ENCODE measurements around the gene CTDSPL. TPM values are rescaled to one million over a fixed set of nuclear protein-coding genes. Genes with fewer than 3 reads are reported as not detected.
"Not testable (repeated sequence)": the region's sequence is repeated elsewhere in the genome, so short reads cannot be mapped to it uniquely, and the experiment has no call there.

Gene CTDSPL
- total RNA-seq, 8 experiments from 2014 or later: 6.6 to 31.9 (median 12.6) TPM

DNA sequence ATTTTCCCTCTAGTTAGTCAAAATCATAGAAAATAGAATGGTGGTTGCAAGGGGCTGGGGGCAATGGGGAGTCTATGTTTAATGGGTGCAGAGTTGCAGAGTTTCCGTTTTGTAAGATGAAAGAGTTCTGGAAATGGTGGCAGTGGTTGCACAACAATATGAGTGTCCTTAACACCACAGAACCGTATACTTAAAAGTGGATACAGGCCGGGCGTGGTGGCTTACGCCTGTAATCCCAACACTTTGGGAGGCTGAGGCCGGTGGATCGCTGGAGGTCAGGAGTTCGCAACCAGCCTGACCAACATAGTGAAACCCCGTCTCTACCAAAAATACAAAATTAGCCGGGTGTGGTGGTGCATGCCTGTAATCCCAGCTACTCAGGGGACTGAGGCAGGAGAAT lies 126.7 kb downstream of the CTDSPL start:
- in situ Hi-C loops (cut with MboI; ENCODE audit: low pct_unique_long_range_greater_than_20kb in 2 of 9, low sequenced_read_pairs in 9 of 9, unreplicated experiment in 9 of 9); H3K4me1 ChIP-seq (replicated peaks in 1 of 2); ATAC-seq (replicated peaks in 6 of 8); H3K4me3 ChIP-seq; H3K27ac ChIP-seq: not testable (repeated sequence)
- WGBS, 10 experiments: 81 to 100% (median 90%) methylated on average over 1 to 10 of the region's 10 CpGs; no CpG with 5 or more reads in 4 of the 10 experiments

DNA sequence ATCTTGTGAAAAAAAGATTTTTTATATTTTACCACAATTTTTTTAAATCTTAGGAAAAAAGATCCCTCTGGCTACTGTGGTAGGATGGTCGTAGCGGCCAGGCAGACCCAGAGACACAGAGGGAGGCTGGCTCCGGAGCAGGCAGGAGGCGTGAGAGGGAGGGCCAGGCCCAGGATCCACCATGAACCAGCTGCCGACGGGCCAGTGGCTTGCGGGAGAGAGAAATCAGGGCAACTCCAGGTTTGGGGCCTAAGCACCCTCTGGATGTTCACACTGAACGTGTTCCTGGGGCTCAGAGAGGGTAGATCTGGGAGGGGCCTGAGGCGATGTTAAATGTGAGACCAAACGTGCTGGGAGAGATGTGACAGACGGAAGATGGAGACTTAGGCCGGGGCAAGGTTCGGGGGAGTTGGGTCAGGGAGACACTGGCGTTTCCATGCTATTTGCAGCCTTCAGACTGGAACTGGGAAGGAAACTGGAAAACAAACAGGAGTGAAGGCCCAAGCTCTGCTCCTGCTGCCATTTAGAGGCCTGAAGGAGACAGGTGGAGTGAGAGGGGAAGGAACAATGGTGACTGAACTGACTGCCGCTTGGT lies 127.3 kb downstream of the CTDSPL start:
- Histone ChIP-seq H3K4me3 (no peak overlapping the region), H3K27ac (no peak overlapping the region), H3K4me1 (replicated peaks in 1 of 2) (no peaks in the 10 kb centered on the region)
- WGBS, 10 experiments: 60 to 100% (median 85%) methylated on average over 2 to 10 of the region's 15 CpGs; no CpG with 5 or more reads in 3 of the 10 experiments
- in situ Hi-C loops (cut with MboI; ENCODE audit: low pct_unique_long_range_greater_than_20kb in 2 of 9, low sequenced_read_pairs in 9 of 9, unreplicated experiment in 9 of 9): no loop called here
- no peak for ATAC-seq (replicated peaks in 6 of 8)

DNA sequence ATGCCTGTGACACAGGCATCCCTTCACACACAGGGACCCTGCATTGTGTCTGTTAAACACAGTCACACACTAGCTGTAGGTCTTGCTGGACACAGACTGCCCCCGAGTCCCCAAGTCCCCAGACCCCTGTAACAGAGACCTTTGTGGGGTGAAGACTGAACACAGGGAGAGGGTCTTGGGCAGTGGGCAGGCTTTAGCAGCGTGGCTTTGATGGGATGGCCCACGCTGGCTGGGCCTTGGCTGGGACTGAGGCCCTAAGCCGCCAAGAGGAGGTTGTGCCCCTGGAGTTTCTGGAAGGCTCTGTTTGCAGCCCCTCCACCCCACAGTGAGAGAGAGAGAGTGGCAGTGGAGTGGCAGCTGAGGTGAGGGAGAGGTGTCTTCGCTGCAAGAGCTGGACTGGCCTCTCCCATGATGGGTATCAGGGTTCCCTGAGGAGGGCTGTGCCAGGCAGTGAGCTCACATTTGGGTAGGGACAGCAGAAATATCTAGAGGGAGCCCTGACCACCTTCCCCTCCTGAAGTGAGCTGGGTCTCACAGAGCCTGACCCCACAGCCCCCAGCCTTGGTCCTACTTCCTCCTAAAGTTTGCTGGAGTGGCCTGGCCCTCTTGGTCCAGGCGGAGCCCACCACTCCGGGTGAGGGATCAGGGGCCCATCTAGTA lies 128.3 kb downstream of the CTDSPL start:
- 17 to 100% (median 93%) methylated on average over 1 to 3 of the region's 7 CpGs; no CpG with 5 or more reads in 6 of the 10 experiments for WGBS, 10 experiments
- Histone ChIP-seq H3K4me3 (no peak overlapping the region), H3K4me1 (replicated peaks in 1 of 2) (no peaks in the 10 kb centered on the region), H3K27ac (no peak overlapping the region)
- ATAC-seq (replicated peaks in 6 of 8): no peak
- in situ Hi-C loops (cut with MboI; ENCODE audit: low pct_unique_long_range_greater_than_20kb in 2 of 9, low sequenced_read_pairs in 9 of 9, unreplicated experiment in 9 of 9): no loop called here

DNA sequence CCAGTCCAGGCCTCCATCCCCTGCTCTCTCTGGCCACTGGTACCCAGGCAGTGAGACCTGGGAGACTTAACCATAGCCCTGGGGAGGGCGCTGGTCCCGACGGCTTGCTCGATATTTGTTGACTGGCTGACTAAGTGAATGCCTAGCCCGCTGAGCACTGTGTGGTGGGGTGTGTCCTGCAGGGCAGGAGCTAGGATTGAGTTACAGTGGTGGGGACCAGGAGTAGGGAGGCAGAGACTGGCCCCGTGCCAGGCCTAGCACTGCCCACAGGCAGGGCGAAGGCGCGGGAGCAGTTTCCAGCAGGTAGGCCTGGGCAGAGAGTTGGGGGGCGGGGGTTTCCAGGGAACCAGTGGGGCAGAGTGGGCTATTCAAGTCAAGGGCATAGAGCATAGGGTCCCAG lies 128.8 kb downstream of the CTDSPL start, which contains the start of gene VILL:
Gene VILL (plus strand): TSS at position 260 of the 400 bp plus-strand sequence. CDS start 2,887 bp downstream, outside the sequence.
- WGBS, 10 experiments: 52 to 94% methylated on average over 5 to 6 of the region's 10 CpGs; no CpG with 5 or more reads in 8 of the 10 experiments
- peak in 4 of 8 experiments; percentile 3 to 45 (median 26) for ATAC-seq (replicated peaks in 6 of 8)
- in situ Hi-C loops (cut with MboI; ENCODE audit: low pct_unique_long_range_greater_than_20kb in 2 of 9, low sequenced_read_pairs in 9 of 9, unreplicated experiment in 9 of 9): no loop called here
- Histone ChIP-seq H3K27ac (no peak within 1 kb of the TSS), H3K4me3 (no peak within 1 kb of the TSS), H3K4me1 (replicated peaks in 1 of 2) (no peaks in the 10 kb centered on the region)

DNA sequence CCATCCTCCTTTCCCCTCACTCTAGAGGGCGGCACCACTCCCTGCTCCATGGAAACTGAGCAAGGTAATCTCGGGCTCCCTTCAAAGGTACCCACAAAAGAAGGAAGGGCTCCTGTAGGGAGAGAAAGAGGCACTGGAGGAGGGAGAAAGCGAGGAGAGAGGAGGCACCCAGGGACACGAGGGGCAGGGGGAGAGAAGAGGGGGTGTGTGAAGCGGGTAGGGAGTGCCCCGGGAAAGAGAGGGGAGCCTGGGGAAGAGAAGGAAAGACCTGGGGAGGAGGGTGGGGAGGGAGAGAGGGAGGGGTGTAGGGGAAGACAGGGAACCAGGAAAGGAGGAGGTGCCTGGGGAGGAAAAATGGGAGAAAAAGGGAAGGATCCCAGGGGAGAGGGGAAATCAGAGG lies 129.4 kb downstream of the CTDSPL start:
- H3K4me3 ChIP-seq: no peak overlapping the region
- ATAC-seq (replicated peaks in 6 of 8): peak in 1 of 8 experiments; percentile 12
- in situ Hi-C loops (cut with MboI; ENCODE audit: low pct_unique_long_range_greater_than_20kb in 2 of 9, low sequenced_read_pairs in 9 of 9, unreplicated experiment in 9 of 9): no loop called here
- no peak overlapping the region for H3K27ac ChIP-seq
- no peaks in the 10 kb centered on the region for H3K4me1 ChIP-seq (replicated peaks in 1 of 2)
- WGBS, 10 experiments: 67% methylated on average over 1 of the region's 6 CpGs; no CpG with 5 or more reads in 9 of the 10 experiments

GRCh38 chr3:37991823-37992222 lies 130.1 kb downstream of the CTDSPL start:
- in situ Hi-C loops (cut with MboI; ENCODE audit: low pct_unique_long_range_greater_than_20kb in 2 of 9, low sequenced_read_pairs in 9 of 9, unreplicated experiment in 9 of 9): no loop called here
- 73% methylated on average over 6 of the region's 7 CpGs; no CpG with 5 or more reads in 9 of the 10 experiments for WGBS, 10 experiments
- no peak overlapping the region for H3K4me3 ChIP-seq
- no peaks in the 10 kb centered on the region for H3K4me1 ChIP-seq (replicated peaks in 1 of 2)
- no peak for ATAC-seq (replicated peaks in 6 of 8)
- no peak overlapping the region for H3K27ac ChIP-seq

DNA sequence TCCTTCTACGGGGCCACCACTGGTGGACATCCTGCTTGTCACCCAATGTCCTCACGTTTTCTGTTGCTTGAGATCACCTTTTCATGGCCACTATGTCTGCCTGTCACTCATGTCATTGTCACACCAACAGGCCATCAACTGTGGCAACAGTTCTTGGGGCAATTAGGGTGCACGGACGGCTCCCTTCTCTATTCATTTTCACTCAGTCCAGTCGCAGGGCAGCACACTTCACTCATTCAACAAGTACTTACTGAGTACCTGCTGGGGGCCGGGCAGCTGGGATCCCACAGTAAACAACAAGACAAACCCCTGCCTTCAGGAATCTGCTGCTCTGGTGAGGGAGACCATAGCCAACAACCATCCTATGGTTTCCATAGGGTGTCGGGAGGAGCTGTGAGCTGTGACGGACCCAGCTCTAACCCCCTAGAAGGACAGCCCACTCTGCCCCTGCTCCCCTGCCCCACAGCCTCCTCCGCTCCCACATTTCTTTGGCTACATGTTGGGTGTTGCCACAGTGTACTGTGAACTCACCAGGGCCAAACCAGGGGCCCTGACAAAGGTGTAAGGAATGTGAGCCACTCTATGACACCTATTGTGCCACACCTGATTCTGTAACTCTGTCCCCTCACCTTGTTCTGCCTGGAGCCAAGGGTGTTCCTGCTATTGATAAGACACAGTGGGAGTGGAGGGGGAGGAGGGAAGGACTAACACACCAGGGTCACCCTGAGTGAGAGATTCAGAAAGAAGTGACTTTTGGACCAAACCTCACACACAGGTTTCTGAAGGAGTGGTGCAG lies 130.8 kb downstream of the CTDSPL start:
- Histone ChIP-seq H3K27ac (no peak overlapping the region), H3K4me3 (no peak overlapping the region), H3K4me1 (replicated peaks in 1 of 2) (no peaks in the 10 kb centered on the region)
- ATAC-seq (replicated peaks in 6 of 8): no peak
- WGBS, 10 experiments: 60 to 100% (median 70%) methylated on average over 1 to 6 of the region's 9 CpGs; no CpG with 5 or more reads in 3 of the 10 experiments
- in situ Hi-C loops (cut with MboI; ENCODE audit: low pct_unique_long_range_greater_than_20kb in 2 of 9, low sequenced_read_pairs in 9 of 9, unreplicated experiment in 9 of 9): no loop called here

GRCh38 chr3:37993067-37993455 lies 131.4 kb downstream of the CTDSPL start:
- Histone ChIP-seq H3K4me1 (replicated peaks in 1 of 2) (no peaks in the 10 kb centered on the region), H3K27ac (no peak overlapping the region), H3K4me3 (no peak overlapping the region)
- ATAC-seq (replicated peaks in 6 of 8): no peak
- in situ Hi-C loops (cut with MboI; ENCODE audit: low pct_unique_long_range_greater_than_20kb in 2 of 9, low sequenced_read_pairs in 9 of 9, unreplicated experiment in 9 of 9): no loop called here
- 37 to 100% (median 82%) methylated on average over 1 to 7 of the region's 8 CpGs; no CpG with 5 or more reads in 2 of the 10 experiments for WGBS, 10 experiments

DNA sequence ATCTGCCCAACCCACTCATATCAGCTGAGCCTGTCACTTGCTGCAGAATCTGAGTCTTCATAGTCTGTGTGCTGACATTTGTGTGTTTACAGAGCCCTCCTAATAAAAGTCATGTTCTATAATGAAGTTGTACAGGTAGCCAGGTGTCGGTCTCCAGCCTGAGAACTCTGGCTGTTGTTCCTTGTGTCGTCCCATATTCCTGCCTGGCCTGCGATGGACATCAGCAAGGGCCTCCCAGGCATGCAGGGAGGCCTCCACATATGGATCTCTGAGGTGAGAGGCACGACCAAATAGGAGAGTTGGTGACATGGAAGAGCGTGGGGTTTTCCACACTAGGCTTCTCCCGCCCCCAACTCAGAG lies 131.8 kb downstream of the CTDSPL start:
- WGBS, 10 experiments: 33 to 100% (median 67%) methylated on average over 1 to 2 of the region's 6 CpGs; no CpG with 5 or more reads in 5 of the 10 experiments
- Histone ChIP-seq H3K27ac (no peak overlapping the region), H3K4me1 (replicated peaks in 1 of 2) (peaks cover 0 to 3% of the 10 kb centered on the region in 2 donors), H3K4me3 (no peak overlapping the region)
- in situ Hi-C loops (cut with MboI; ENCODE audit: low pct_unique_long_range_greater_than_20kb in 2 of 9, low sequenced_read_pairs in 9 of 9, unreplicated experiment in 9 of 9): no loop called here
- no peak for ATAC-seq (replicated peaks in 6 of 8)

DNA sequence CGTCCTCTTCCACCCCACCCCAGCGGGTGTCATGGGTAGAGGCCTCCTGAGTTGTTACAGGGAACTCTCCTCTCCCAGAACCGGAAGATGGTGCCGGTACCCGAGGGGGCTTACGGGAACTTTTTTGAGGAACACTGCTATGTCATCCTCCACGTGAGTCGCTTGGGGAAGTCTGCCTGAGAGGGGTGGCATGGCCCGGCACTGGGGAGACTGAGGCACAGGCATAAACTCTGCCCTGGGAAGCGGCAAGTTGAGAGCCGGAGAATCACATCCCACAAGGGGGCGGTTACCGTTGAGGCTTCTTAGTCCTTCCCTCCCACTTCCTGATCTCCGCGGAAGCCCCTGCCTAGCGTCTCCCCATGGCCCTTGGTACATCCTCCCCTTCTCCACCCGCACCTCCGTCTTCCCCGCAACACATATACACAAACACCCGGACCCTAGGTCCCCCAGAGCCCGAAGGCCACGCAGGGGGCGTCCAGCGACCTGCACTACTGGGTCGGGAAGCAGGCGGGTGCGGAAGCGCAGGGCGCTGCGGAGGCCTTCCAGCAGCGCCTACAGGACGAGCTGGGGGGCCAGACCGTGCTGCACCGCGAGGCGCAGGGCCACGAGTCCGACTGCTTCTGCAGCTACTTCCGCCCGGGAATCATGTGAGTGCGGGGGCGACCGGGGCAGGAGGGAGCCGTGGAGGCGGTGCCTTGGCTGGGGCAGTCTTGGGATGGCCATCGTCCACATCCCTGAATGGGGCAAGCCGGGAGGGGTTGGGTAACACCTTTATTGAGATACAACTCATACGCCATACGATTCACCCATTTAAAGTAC lies 132.3 kb downstream of the CTDSPL start:
- no peak overlapping the region for H3K4me3 ChIP-seq
- 0 to 71% (median 30%) methylated on average over 2 to 11 of the region's 49 CpGs; no CpG with 5 or more reads in 5 of the 10 experiments for WGBS, 10 experiments
- no peak overlapping the region for H3K27ac ChIP-seq
- H3K4me1 ChIP-seq (replicated peaks in 1 of 2): peaks cover 0 to 6% of the 10 kb centered on the region in 2 donors
- peak in 3 of 8 experiments; percentile 64 to 75 (median 73) for ATAC-seq (replicated peaks in 6 of 8)
- in situ Hi-C loops (cut with MboI; ENCODE audit: low pct_unique_long_range_greater_than_20kb in 2 of 9, low sequenced_read_pairs in 9 of 9, unreplicated experiment in 9 of 9): no loop called here

DNA sequence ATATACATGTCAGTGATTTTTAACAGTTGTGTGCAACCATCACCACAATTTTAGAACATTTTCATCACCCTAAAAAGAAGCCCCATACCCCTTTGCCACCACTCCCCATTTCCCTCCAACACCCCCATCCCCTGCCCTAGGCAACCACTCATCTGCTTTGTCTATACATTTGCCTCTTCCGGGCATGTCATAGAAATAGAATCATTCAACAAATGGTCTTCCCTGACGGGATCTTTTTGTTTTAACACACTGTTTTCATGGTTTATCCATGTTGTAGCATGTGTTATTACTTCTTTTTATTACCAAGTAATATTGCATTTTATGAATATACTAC lies 132.9 kb downstream of the CTDSPL start:
- Histone ChIP-seq H3K4me3 (no peak overlapping the region), H3K4me1 (replicated peaks in 1 of 2) (peaks cover 5 to 12% of the 10 kb centered on the region in 2 donors), H3K27ac (no peak overlapping the region)
- no peak for ATAC-seq (replicated peaks in 6 of 8)
- in situ Hi-C loops (cut with MboI; ENCODE audit: low pct_unique_long_range_greater_than_20kb in 2 of 9, low sequenced_read_pairs in 9 of 9, unreplicated experiment in 9 of 9): no loop called here
- 0 to 90% (median 81%) methylated on average over 1 to 2 of the region's 2 CpGs; no CpG with 5 or more reads in 2 of the 10 experiments for WGBS, 10 experiments

- no peak overlapping the region for H3K27ac ChIP-seq
- in situ Hi-C loops (cut with MboI; ENCODE audit: low pct_unique_long_range_greater_than_20kb in 2 of 9, low sequenced_read_pairs in 9 of 9, unreplicated experiment in 9 of 9): no loop called here
- no peak for ATAC-seq (replicated peaks in 6 of 8)
- H3K4me1 ChIP-seq (replicated peaks in 1 of 2): peaks cover 9 to 19% of the 10 kb centered on the region in 2 donors
- WGBS, 10 experiments: 20 to 100% (median 89%) methylated on average over 1 to 4 of the region's 10 CpGs; no CpG with 5 or more reads in 3 of the 10 experiments
- H3K4me3 ChIP-seq: no peak overlapping the region
Observed at GRCh38 chr3:37995652-37996641, 134.3 kb downstream of the CTDSPL start.
